ENCODE results near the gene AGBL4.

- TF ChIP-seq CTCF (IDR thresholded peaks at IDR 0.05) (no peak), POLR2A (IDR thresholded peaks at IDR 0.05) (no peak)
These were observed 482.5 kb downstream of the AGBL4 start for GRCh38 chr1:49541096-49541752.
